CD4-positive, CD25-positive, alpha-beta regulatory T cell (primary cell): ENCODE results near the gene CSF3. TPM values are rescaled to one million over a fixed set of nuclear protein-coding genes. Genes with fewer than 3 reads are reported as not detected.

Experiments used
- ATAC-seq, 2 donors: fragments of 150-1000 bp; cut with Tn5 transposase; one replicate each; pipeline ENCODE4 v1.10.0; 2021; ENCODE audit warnings: low read depth in 2 of 2, moderate number of reproducible peaks in 2 of 2, moderate library complexity in 1 of 2
- DNase-seq, 3 donors: peaks; one replicate each; pipeline versions ENCODE4 v3.0.0 to v3.0.0-alpha.2; 2012 to 2022; ENCODE audit warnings: mixed read lengths in 1 of 3
- H3K27ac ChIP-seq: one replicate; pipeline ENCODE4 v1.7.0; 2013; ENCODE audit warnings: mild to moderate bottlenecking, low read length; ENCODE audit not compliant: insufficient read depth, poor library complexity, severe bottlenecking
- H3K27me3 ChIP-seq: one replicate; pipeline ENCODE4 v1.7.0; 2013; ENCODE audit warnings: low read length; ENCODE audit not compliant: control insufficient read depth, insufficient read depth
- H3K36me3 ChIP-seq: one replicate; pipeline ENCODE4 v1.7.0; 2013; ENCODE audit warnings: mild to moderate bottlenecking, low read length, moderate library complexity; ENCODE audit not compliant: control insufficient read depth, insufficient read depth
- H3K4me1 ChIP-seq: 2 replicates; pipeline ENCODE4 v1.7.0; 2013; ENCODE audit warnings: mild to moderate bottlenecking, low read length; ENCODE audit not compliant: insufficient read depth, control insufficient read depth, poor library complexity, severe bottlenecking
- H3K4me3 ChIP-seq: one replicate; pipeline ENCODE4 v1.7.0; 2013; ENCODE audit warnings: low read depth, mild to moderate bottlenecking, low read length, moderate library complexity
- H3K9me3 ChIP-seq, 2 experiments: 1 replicate in 1 of 2; 2 replicates in 1 of 2; pipeline ENCODE4 v1.7.0; 2013; ENCODE audit warnings: low read length in 2 of 2, mild to moderate bottlenecking in 1 of 2, moderate library complexity in 1 of 2; ENCODE audit not compliant: control insufficient read depth in 2 of 2
- H3K27ac Mint-ChIP-seq, 3 donors: one replicate each; pipeline ENCODE4 v1.8.0; 2020 to 2022; ENCODE audit warnings: mild to moderate bottlenecking in 3 of 3, mixed read lengths in 3 of 3, moderate library complexity in 2 of 3
- H3K27me3 Mint-ChIP-seq: one replicate; pipeline ENCODE4 v1.8.0; 2022; ENCODE audit warnings: mild to moderate bottlenecking, mixed read lengths
- H3K36me3 Mint-ChIP-seq: one replicate; pipeline ENCODE4 v1.8.0; 2020; ENCODE audit warnings: mixed read lengths
- H3K4me1 Mint-ChIP-seq, 4 donors: one replicate each; pipeline ENCODE4 v1.8.0; 2020 to 2022; ENCODE audit warnings: mixed read lengths in 4 of 4, mild to moderate bottlenecking in 1 of 4
- H3K4me3 Mint-ChIP-seq, 4 donors: one replicate each; pipeline ENCODE4 v1.8.0; 2020 to 2022; ENCODE audit warnings: mild to moderate bottlenecking in 4 of 4, mixed read lengths in 4 of 4, moderate library complexity in 3 of 4
- H3K9me3 Mint-ChIP-seq, 7 donors: one replicate each; pipeline ENCODE4 v1.8.0; 2020 to 2022; ENCODE audit warnings: mixed read lengths in 7 of 7, mild to moderate bottlenecking in 3 of 7, moderate library complexity in 2 of 7
- polyA plus RNA-seq, 4 donors: library from polyadenylated mRNA; unstranded; fragments of 300-500 nt; fragmentation: Illumina TruSeq; gene quantifications; one replicate each; pipeline ENCODE4 v1.2.3, GENCODE V29; 2021
- total RNA-seq: library from RNA; stranded (reverse); gene quantifications from one replicate; pipeline ENCODE4 v1.2.3, GENCODE V29; 2022

The CSF3 gene
- total and polyA plus RNA-seq, 5 donors from 2014 or later = not detected

DNA sequence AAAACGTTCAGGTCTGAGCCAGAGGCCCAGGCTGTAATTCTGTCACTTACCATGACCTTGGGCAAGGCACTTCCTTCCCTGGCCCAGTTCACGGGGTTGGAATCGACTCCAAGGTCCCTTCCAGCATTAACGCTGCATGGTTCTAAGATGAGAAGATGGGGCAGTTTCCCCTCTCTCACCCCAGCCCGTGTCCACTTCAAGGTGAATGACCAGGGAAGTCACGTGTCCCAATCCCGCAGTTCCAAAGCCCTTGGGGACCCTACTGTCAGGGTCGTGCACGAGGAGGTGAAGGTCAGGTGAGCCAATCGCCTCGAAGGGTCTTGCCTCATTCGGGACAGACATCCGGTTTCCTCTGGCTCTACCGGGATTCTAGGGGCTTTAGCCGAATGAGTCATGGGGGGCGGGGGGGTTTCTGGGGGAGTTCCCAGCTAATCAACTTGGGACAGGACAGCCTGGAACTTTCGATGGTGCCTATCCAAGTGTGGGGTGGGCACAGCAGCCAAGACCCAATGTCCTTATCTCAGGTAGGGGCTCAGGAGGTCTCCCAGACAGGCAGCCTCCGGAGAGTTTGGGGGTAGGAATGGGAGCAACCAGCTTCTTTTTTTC lies 762 bp upstream of the CSF3 start:
- Mint-ChIP-seq H3K9me3 (peaks cover 0 to 1% (median 0%) of the 10 kb centered on the region in 7 donors), H3K27ac (no peak overlapping the region)
- H3K36me3 ChIP-seq = peaks cover 7% of the 10 kb centered on the region

DNA sequence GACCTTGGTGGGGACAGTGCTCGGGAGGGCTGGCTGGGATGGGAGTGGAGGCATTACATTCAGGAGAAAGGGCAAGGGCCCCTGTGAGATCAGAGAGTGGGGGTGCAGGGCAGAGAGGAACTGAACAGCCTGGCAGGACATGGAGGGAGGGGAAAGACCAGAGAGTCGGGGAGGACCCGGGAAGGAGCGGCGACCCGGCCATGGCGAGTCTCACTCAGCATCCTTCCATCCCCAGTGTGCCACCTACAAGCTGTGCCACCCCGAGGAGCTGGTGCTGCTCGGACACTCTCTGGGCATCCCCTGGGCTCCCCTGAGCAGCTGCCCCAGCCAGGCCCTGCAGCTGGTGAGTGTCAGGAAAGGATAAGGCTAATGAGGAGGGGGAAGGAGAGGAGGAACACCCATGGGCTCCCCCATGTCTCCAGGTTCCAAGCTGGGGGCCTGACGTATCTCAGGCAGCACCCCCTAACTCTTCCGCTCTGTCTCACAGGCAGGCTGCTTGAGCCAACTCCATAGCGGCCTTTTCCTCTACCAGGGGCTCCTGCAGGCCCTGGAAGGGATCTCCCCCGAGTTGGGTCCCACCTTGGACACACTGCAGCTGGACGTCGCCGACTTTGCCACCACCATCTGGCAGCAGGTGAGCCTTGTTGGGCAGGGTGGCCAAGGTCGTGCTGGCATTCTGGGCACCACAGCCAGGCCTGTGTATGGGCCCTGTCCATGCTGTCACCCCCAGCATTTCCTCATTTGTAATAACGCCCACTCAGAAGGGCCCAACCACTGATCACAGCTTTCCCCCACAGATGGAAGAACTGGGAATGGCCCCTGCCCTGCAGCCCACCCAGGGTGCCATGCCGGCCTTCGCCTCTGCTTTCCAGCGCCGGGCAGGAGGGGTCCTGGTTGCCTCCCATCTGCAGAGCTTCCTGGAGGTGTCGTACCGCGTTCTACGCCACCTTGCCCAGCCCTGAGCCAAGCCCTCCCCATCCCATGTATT lies 1.1 kb downstream of the CSF3 start:
- Histone ChIP-seq H3K4me3 (no peak overlapping the region), H3K27ac (no peak overlapping the region), H3K4me1 (no peaks in the 10 kb centered on the region), H3K9me3 (no peaks in the 10 kb centered on the region), H3K36me3 (peaks cover 23% of the 10 kb centered on the region), H3K27me3 (no peaks in the 10 kb centered on the region)
- Mint-ChIP-seq H3K27ac (no peak overlapping the region), H3K27me3 (no peaks in the 10 kb centered on the region), H3K36me3 (peaks cover 11% of the 10 kb centered on the region), H3K4me3 (no peak overlapping the region), H3K9me3 (peaks cover 0 to 1% (median 0%) of the 10 kb centered on the region in 7 donors), H3K4me1 (peaks cover 0 to 13% (median 3%) of the 10 kb centered on the region in 4 donors)
- no peak for DNase-seq
- ATAC-seq = no peak

More for the DNA sequence above, 762 bp upstream of the CSF3 start:
- Histone ChIP-seq H3K27me3 (no peaks in the 10 kb centered on the region), H3K4me3 (no peak overlapping the region), H3K9me3 (no peaks in the 10 kb centered on the region), H3K4me1 (peaks cover 9% of the 10 kb centered on the region), H3K27ac (no peak overlapping the region)
- peaks cover 4% of the 10 kb centered on the region for H3K27me3 Mint-ChIP-seq
- H3K4me1 Mint-ChIP-seq = peaks cover 0 to 20% (median 5%) of the 10 kb centered on the region in 4 donors
- no peak for ATAC-seq
- DNase-seq = no peak
- no peak overlapping the region for H3K4me3 Mint-ChIP-seq
- H3K36me3 Mint-ChIP-seq = peaks cover 5% of the 10 kb centered on the region

DNA sequence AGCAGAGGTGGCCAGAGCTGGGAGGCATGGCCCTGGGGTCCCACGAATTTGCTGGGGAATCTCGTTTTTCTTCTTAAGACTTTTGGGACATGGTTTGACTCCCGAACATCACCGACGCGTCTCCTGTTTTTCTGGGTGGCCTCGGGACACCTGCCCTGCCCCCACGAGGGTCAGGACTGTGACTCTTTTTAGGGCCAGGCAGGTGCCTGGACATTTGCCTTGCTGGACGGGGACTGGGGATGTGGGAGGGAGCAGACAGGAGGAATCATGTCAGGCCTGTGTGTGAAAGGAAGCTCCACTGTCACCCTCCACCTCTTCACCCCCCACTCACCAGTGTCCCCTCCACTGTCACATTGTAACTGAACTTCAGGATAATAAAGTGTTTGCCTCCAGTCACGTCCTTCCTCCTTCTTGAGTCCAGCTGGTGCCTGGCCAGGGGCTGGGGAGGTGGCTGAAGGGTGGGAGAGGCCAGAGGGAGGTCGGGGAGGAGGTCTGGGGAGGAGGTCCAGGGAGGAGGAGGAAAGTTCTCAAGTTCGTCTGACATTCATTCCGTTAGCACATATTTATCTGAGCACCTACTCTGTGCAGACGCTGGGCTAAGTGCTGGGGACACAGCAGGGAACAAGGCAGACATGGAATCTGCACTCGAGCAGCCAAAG lies 2.3 kb downstream of the CSF3 start:
- Histone ChIP-seq H3K36me3 (peaks cover 35% of the 10 kb centered on the region), H3K27me3 (no peaks in the 10 kb centered on the region), H3K9me3 (no peaks in the 10 kb centered on the region), H3K4me1 (no peaks in the 10 kb centered on the region), H3K4me3 (no peak overlapping the region), H3K27ac (no peak overlapping the region)
- ATAC-seq (no peak), DNase-seq (no peak)
- peaks cover 13% of the 10 kb centered on the region for H3K36me3 Mint-ChIP-seq
- H3K27ac Mint-ChIP-seq = no peak overlapping the region
- no peaks in the 10 kb centered on the region for H3K27me3 Mint-ChIP-seq
- H3K9me3 Mint-ChIP-seq = peaks cover 0 to 1% (median 0%) of the 10 kb centered on the region in 7 donors
- H3K4me1 Mint-ChIP-seq = peaks cover 0 to 7% (median 3%) of the 10 kb centered on the region in 4 donors
- H3K4me3 Mint-ChIP-seq = no peak overlapping the region

DNA sequence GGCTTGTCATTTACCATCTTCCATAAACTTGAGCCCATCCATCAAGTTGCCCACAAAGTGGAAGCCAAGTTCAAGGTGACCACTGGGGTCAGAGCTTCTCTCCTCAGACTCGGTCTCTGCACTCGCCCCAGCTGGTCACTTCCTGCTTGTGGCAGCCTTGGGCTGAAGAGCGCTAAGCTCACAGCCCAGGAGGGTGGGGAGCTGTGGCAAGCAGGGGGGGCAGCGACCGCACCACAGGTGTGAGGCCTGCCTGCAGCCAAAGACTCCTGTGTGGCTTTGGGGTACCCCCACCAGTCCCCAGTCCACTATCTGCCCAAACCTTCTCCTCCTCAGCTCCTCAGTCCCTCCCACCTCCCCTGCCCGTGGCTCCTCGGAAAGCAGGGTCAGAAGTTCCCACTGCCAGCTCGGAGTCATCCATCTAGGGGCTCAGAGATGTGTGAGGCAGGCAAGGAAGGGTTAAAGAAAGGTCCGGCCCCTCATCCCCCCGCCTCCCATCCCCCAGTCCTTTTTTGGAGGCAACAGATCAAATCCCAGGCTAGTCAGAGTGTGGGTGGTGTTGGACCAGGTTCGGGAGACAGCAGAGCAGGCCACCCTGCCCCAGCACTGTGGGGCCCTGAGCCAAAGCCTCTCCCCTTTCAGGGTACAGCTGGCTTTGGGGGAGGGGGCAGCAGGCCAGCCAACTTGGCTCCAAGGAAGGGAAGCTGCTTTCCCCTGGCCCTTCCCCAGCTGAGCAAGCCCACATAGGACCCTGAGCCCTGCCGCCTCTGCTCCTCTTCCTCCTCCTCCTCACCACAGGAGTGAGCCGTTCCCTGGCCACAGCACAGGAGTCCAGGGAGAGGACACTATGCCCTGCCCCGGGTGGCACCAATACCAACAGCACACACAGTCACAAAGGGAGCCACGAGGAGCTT lies 3.2 kb downstream of the CSF3 start:
- Histone ChIP-seq H3K27me3 (no peaks in the 10 kb centered on the region), H3K36me3 (peaks cover 40% of the 10 kb centered on the region), H3K27ac (no peak overlapping the region), H3K4me1 (no peaks in the 10 kb centered on the region), H3K4me3 (no peak overlapping the region), H3K9me3 (no peaks in the 10 kb centered on the region)
- H3K4me1 Mint-ChIP-seq = peaks cover 0 to 6% (median 2%) of the 10 kb centered on the region in 4 donors
- ATAC-seq (no peak), DNase-seq (no peak)
- peaks cover 0 to 1% (median 0%) of the 10 kb centered on the region in 7 donors for H3K9me3 Mint-ChIP-seq
- peak overlapping the region in 1 of 3 donors; percentile 32 for H3K27ac Mint-ChIP-seq
- H3K36me3 Mint-ChIP-seq = peaks cover 13% of the 10 kb centered on the region
- no peaks in the 10 kb centered on the region for H3K27me3 Mint-ChIP-seq
- no peak overlapping the region for H3K4me3 Mint-ChIP-seq

DNA sequence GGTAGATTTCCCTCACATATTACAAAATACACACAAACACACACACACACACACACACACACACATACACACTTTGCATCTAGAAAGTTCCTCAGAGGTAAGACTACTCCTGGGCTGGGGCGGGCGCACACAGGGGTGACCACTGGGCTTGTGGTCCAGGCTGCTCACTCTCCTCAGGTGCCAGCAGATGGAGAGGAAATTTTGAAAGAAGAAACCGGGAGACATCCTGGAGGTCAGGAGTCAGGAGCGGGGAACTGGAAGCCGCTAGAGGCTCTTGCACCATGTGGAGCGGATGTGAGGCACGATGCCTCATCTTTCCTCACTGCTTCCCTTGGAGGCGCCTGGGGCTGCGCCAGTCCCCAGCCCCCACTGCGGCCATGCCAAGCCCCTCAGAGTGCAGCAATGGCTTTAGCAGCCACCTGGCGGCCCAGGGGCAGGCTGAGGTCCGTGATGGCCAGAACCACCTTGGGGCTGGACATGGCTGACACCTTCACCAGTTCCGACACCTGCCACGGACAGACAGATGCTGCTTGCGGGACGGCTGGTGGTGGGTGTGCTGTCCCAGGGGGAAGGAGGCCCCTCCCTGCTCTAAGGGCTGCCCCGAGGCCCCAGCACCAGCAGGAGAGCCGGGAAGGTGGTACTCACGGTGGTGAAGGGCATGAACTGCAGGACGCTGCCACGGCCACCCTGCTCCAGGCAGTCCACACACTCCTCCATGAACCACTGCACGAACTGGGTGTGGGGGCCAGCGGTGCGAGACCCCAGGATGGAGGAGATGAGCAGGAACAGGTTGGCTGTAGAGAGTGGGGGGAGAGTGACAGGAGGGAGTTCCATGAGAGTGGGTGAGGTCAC lies 4.1 kb downstream of the CSF3 start:
- Mint-ChIP-seq H3K4me1 (no peaks in the 10 kb centered on the region), H3K27ac (peak overlapping the region in 1 of 3 donors; percentile 69), H3K9me3 (peaks cover 0 to 1% (median 0%) of the 10 kb centered on the region in 7 donors), H3K27me3 (no peaks in the 10 kb centered on the region), H3K36me3 (peaks cover 13% of the 10 kb centered on the region), H3K4me3 (no peak overlapping the region)
- no peaks in the 10 kb centered on the region for H3K4me1 ChIP-seq
- H3K4me3 ChIP-seq = no peak overlapping the region
- DNase-seq (no peak), ATAC-seq (no peak)
- no peaks in the 10 kb centered on the region for H3K9me3 ChIP-seq
- peaks cover 40% of the 10 kb centered on the region for H3K36me3 ChIP-seq
- H3K27me3 ChIP-seq = no peaks in the 10 kb centered on the region
- H3K27ac ChIP-seq = no peak overlapping the region

DNA sequence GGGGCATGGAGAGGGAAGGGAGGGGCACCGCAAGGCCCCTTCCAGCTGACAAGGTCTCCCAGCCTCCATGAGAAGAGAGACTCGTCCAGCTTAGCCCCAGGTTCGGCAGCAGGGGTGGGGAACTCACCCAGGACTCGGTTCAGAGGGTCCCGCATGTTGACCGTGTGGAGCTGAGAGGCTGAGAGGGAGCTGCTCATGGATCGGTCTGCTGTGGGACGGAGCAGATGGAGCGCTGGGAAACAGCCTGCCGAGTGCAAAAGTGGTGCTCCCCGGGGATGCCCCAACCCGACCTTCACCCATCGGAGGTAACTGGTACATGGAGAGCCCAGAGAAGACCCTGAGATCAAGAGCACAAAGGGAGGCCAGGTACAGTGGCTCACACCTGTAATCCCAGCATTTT lies 4.9 kb downstream of the CSF3 start:
- H3K36me3 Mint-ChIP-seq = peaks cover 14% of the 10 kb centered on the region
- ATAC-seq (no peak), DNase-seq (no peak)
- Histone ChIP-seq H3K4me1 (no peaks in the 10 kb centered on the region), H3K9me3 (no peaks in the 10 kb centered on the region), H3K36me3 (peaks cover 44% of the 10 kb centered on the region), H3K27ac (no peak overlapping the region), H3K4me3 (no peak overlapping the region), H3K27me3 (no peaks in the 10 kb centered on the region)
- H3K4me3 Mint-ChIP-seq = no peak overlapping the region
- H3K4me1 Mint-ChIP-seq = peaks cover 0 to under 1% (median 0%) of the 10 kb centered on the region in 4 donors
- peaks cover 0 to 1% (median 0%) of the 10 kb centered on the region in 7 donors for H3K9me3 Mint-ChIP-seq
- H3K27me3 Mint-ChIP-seq = no peaks in the 10 kb centered on the region
- H3K27ac Mint-ChIP-seq = peak overlapping the region in 1 of 3 donors; percentile 69
